Stimulated activated CD4-positive, alpha-beta T cell treated with anti-CD3 and anti-CD28 coated beads, Interleukin-15, amount 100 ng/mL, for 24 hours (primary cell): Measurements from ENCODE around the gene FGF2.
"Not testable (repeated sequence)": the region's sequence is repeated elsewhere in the genome, so short reads cannot be mapped to it uniquely, and the experiment has no call there.

ENCODE experiments used
- DNase-seq: peaks from one replicate; pipeline ENCODE4 v3.0.0-alpha.2; 2020

FGF2 gene

DNA sequence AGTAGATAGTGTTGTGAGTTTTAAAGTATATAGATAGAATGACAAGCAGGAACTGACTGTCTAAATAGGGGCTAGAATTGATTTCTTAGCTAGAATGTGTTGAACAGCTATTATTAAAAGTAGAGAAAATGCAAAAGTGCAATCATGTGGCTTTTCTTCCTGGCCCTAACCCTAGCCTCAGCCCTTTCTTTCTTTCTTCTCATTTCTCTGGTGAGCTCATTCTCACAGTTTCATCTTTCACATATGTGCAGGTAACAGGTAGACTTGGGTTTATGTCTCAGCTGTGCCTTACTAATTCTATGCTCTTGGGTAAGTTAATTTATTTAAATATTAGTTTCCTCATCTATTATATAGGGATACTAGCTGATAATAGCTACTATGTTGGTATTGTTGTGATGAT, 24.9 kb downstream of the FGF2 start:
- DNase-seq, result no peak

DNA sequence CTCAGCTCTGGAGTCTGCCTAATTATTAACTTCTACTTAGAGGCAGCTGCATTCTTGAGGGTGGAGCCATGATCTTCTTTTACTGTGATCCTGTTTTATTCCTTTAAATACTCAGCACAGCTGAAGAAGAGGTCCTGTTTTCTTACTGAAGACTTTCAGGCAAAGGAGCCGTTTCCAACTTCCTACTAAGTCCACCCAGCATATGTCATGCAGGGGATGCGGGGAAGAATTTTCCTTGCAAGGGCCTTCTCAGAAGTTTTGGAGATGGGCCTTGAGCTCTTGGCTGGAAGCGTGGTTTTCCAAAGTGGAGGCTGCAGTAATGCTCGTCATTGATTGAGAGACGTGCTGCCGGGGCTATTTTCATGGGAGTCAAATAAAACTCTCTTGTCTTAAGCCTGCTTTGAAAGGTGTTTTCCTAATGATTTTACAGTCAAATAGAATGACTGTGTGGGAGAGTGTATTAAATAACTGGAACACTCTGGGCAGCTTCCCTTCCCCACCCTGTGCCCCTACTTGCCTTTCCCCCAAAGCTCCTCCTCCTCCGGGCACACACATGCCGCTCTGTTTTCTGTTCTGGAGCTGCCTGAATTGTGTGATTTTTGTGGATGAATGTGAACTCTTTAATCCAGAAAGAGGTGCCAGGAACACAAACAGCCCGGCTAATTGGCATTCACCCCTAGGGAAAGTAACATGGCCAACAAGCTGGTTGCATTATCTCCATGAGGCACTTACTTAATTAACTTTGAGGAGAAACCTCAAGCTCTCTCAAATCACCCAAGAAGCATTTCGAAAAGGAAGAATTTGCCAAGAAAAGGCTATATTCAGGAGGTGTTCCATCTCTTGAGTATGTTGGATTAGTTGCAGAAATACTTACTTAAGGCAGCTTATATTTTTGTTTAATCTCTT, 28.1 kb downstream of the FGF2 start:
- no peak for DNase-seq

DNA sequence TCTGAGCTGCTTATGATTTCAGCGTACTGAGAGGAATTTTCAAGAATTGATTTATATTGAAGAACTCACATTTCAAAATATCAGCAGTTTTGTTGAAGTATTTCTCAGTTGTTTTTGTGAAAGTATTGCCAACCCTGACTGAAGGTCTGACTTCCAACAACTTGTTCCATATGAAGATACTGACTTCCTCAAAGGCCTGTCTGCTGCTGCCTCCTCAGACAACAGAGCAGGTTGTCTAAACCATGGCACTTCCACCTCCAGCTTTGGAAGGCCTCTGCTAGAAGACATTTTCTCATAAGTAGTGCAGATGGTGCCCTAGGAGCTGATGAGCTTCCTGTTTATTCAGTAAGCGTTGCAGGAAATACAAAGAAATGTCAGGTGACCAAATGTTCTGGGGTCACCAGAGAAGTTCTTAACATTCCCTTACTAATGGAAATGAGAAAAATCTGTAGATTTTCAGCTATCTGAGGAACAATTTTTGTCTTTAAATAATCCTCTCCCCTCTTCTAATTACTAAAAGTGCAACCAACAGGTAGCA, 28.8 kb downstream of the FGF2 start:
- no peak for DNase-seq

DNA sequence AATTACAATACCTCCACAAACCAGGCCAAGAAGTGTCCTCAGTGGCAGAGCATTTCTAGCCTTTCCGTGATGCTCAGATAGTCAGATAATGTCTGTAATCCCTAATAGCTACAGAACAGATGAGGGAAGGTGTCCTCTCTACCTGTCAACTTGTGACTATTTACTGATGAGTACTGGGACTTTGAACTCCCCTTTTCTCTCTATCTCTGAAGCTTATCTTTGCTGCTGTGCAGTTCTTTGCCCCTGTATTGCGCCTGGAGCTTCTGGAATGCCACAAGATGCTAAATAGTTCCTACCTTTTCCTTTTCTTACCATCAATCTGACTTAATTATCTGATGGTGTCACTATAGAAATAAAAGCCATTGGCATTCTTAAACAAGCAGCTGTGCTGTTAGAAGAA, 30.5 kb downstream of the FGF2 start:
- no peak for DNase-seq

DNA sequence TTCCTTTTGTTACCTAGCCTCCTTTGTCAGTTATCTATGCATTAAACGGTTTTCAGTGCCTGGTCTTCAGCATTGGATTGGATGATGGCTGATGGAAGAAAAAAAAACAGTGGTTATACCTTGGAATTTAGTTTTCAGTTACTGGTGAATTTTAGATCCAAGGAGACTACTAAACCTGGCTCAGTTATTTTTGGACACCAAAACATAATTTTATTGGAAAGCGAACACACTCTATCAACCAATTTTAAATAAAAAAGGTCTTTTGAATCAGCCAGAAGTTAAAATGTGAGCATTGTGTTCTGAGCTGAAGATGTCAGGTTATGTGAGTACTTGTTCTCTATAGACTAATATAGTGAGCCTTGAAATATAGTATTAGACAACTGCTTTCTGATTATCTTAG, 32.1 kb downstream of the FGF2 start:
- DNase-seq, result no peak

DNA sequence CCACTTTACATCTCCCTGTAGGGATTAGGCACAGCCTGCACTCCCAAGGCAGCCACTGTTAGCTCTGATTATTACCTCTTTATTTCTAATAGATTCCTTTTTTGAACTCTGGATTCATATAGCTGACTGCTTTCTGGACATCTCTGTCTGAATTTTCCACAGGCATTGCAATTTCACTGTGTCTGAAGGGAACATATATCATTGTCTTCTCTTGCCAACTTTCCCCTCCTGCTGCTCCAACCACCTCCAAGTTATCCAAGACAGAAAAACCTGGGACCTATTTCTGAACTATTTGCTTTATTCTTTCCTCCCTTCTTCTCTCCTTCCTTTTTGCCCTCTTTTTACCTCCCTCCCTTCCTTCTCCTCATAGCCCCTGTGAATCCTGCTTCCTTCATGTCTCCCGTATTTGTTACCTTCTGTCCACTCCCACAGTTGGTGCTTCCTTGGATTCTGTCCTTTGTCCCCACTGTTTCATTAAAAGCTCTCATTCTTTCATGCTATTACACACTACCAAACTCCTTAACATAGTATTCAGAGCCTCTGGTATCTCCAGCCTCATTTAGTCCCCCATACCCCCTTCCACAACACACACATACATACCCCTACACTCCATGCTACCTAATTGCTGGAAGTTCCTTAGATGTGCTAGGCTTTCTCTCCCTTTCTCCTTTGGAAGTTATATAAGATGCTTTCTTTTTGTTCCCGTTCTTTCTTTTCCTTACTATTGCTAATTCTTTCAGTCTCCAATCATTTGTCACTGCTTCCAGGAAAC, 34.7 kb downstream of the FGF2 start:
- DNase-seq, result no peak

DNA sequence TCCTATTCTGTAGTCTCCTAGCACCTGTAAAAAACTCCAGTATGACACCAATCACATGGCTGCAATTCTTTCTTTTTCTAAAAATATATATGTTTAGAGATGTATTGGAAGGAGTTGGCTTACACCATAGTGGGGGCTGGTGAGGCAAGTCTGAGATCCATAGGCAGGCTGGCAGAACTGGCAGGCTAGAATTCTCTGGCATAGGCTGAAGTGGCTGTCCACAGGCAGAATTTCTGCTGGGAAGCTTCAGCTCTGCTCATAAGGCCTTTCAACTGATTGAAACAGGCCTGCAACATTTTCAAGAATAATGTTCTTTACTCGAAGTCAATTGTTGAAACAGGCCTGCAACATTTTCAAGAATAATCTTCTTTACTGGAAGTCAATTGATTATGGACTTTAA, 37.0 kb downstream of the FGF2 start:
- DNase-seq, result no peak

DNA sequence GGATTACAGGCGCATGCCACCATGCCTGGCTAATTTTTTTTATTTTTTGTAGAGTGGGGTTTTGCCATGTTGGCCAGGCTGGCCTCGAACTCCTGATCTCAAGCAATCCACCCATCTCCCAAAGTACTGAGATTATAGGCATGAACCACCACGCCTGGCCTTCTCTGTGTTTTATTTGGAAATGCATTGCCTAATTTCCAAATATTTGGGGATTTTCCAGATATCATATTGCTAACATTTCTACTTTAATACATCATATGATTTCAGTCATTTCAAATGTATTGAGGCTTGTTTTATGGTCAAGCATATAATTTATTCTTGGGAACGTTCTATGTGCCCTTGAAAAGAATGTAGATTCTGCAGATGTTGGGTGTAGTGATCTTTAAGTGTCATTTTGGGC, 38.8 kb downstream of the FGF2 start:
- DNase-seq, result no peak

DNA sequence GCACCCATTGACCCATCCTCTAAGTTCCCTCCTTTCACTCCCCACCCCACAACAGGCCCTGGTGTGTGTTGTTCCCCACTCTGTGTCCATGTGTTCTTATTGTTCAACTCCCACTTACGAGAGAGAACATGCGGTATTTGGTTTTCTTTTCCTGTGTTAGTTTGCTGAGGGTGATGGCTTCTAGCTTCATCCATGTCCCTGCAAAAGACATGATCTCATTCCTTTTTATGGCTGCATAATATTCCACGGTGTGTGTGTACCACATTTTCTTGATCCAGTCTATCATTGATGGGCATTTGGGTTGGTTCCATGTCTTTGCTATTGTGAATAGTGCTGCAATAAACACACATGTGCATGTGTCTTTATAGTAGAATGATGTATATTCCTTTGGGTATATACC, 41.6 kb downstream of the FGF2 start:
- DNase-seq, result not testable (repeated sequence)

DNA sequence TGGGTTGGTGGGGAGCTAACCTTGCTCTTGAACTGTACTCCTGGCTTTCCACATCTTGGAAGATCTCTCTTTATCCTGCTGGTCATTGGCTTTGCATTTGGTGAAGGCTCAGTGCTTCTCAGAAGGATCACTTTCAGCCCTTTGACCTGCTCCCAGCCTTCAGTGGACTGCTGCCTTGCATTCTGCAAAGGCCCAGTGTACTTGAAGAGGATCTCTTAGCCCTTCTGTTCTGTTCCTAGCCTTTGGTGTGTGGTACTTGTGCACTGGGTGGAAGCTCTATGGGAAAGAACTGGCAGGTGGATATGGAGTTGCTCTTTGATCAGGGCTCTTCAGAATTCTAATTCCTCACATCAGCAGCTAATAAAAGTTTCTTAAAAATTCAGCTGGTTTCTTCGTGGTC, 46.5 kb downstream of the FGF2 start:
- no peak for DNase-seq

DNA sequence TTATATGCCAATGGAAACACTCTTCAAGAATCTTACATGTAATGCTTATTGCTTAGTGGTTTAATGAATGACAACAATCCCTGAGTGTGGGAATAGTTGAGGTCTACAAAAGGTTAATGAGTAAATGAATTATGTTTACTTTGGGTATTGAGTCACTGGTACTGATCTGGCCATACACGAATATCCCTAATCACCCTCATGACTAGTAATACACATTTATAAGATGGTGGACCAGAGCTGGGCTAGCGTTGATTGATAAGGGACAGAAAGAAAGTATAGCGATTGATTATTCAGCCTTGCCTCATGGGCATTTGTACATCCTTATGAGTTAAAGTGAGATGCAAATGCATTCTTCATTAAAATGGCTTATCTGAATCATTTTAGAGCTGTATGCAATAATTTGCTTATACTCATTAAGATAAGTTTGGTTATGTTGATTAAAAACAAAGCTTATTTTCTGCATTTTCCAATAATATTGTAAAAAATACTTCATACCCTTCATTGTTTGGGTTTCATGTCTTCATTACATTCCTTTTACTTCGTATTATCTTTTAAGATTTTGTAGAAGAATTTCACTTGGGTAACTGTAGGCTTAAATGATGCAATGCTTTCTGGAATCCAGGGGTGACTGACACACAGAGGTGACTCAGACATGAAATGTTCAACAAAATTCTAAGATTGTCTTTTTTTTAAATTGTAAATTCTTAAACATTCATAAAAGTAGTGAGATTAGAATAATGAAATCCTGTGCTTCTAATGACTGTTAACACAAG, 47.4 kb downstream of the FGF2 start:
- DNase-seq, result no peak

DNA sequence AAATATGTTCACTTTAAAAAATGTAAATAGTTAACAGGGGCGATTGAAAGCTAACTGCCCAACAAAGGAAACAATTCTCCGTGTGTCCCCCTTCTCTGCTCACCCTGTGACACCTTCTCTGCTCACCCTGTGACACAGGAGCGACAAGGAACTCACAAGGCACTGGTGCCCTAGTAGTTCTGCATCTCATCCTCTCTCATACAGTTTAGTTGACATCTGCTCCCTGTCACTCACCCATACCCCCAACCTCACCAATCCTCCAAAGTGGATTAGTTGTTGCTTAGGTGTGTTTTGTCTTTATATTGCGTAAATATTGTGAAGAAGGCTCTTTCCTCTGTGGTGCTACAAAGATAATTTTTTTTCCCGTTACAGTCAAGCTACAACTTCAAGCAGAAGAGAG, 49.3 kb downstream of the FGF2 start:
- DNase-seq, result no peak

DNA sequence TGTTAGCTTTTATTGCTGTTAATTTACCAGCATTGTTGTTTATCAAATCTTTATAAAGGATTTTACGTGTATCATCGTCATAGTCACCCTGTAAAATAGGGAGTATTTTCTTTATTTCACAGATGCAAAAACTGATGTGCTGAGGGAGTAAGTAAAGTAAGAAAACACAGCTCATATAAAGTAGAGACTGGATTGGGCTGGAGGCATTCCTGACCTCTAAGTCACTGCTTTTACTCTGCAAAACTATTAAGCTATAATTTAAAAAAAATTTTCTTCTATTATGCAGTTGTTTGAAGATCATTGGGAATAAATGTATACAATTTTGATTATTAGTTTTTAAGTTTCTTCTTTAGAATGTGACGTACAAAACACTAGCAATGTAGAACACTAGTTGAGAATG, 49.8 kb downstream of the FGF2 start:
- DNase-seq, result no peak

DNA sequence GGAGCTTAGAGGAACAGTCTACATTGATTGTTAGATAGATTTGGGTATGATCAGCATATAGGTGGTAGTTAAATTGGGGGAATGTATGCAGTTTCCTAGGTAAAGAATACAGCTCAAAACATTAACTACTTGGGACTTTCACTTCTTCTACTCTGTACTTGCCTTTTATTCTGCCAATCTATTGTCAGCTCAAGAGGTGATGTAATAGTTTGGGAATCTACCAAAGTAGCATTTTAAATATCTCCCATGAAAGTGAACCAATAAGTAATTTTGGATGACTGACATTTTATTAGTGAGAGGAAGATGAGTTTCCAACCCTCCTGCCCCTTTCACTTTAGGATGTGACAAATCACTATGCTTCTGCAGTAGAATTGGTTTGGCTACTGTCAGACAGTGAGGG, 52.4 kb downstream of the FGF2 start:
- no peak for DNase-seq

DNA sequence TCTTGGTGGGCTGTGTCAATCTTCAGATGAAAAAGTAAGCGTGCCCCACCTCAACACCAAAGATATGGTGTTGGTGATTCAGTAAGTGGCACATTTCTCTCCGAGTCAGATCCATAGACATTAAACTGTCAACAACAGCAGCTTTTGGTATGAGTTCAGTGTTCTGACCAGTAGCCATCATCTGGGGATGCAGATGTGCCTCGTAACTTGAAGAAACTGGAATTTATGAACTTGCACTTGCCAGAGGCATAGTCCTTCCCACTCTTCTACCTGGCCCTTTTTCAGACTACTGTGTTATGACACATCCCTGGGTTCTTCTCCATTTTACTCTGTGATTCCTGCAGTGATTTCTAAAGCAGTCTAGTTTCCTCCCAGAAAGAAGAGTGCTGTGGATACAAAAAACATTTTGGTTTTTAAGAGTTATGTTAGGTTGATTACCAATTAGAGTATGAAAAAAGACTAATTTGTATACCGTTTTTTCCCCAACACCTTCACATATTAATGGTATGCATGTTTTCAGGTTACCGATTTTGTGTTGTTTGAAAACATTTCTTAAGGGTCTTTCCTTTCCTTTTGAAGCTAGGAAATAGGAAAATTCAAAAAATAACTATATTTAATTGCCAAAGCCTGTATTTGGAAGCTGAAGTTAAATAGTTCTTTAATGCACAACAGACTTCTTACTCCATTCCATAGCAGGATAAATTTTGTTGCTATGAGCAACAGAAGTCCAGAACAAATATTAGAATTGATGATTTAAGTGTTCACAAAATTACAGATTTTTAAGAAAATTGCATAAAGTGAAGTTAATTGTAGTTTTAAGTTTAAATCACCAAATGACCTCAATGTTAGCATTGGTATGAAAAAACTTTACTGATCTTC, 56.5 kb downstream of the FGF2 start:
- DNase-seq, result no peak

DNA sequence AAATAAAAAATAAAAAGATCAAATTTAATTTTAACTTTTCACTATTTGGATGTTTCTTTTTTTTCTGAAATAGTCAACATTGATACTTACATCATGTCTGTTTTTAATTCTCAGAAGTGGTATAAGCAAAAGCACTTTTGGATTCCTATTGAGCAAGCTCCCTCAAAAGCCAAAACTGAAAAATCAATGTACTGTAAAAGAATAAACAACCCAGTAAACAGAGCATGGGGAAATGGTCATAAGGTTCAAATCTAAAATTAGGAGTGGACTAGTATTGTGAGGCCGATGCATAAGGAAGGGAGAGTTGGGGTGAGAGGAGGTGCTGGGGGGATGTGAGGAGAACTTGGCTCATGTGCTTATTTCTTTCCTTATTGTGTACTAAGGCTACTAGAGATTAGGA, 57.9 kb downstream of the FGF2 start:
- no peak for DNase-seq

DNA sequence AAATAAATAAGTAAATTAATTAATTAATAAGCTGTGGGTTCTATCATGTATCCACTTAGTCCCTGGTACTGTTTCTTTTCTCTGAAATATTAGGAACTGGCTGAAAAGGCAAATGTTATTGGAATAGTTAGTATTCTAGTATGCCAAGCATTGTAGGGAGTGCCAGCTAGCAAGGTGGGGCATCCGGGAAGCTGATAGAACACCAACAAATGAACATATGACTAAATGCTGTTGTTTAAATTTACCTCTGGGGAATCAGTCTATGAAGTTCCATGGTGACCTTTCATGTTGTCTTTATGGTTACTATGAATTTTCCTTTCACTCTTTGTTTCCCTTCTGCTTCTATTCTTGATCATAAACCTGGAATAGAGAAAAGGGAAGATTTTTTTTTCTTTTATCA, 63.1 kb downstream of the FGF2 start:
- no peak for DNase-seq

DNA sequence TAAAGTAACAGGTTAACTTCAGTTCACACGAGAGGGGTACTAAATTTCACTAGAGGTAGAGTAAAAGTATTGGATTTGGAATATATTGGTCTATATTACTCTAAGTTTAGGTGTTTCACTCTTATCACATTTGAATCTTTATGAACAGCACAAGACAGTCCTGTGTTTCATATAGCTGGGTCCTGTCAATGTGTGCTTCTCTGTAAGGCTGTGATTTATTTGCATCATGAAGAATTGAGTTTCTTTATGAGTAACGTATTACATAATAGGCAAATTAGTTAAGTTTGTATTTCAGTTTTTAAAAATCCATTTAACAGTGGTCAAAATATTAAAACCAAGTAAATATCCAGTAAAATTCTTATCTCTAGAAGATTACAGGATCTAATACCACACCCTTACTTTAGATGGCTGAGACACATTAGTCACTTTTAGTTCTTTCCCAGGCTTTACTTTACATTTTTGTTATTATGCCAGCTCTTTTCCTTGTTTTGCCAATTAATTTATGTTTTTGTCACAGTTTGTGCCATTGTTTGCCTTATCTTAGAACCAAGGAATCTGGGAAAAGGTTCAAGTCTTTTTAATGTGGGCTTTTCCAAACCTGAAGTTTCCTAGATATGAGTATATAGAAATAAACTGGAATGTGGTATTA, 63.6 kb downstream of the FGF2 start:
- no peak for DNase-seq

DNA sequence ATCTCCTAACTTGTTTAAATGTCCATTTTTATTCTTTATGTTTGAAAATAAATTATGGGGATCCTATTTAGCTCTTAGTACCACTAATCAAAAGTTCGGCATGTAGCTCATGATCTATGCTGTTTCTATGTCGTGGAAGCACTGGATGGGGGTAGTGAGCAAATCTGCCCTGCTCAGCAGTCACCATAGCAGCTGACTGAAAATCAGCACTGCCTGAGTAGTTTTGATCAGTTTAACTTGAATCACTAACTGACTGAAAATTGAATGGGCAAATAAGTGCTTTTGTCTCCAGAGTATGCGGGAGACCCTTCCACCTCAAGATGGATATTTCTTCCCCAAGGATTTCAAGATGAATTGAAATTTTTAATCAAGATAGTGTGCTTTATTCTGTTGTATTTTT, 68.2 kb downstream of the FGF2 start:
- DNase-seq, result no peak

DNA sequence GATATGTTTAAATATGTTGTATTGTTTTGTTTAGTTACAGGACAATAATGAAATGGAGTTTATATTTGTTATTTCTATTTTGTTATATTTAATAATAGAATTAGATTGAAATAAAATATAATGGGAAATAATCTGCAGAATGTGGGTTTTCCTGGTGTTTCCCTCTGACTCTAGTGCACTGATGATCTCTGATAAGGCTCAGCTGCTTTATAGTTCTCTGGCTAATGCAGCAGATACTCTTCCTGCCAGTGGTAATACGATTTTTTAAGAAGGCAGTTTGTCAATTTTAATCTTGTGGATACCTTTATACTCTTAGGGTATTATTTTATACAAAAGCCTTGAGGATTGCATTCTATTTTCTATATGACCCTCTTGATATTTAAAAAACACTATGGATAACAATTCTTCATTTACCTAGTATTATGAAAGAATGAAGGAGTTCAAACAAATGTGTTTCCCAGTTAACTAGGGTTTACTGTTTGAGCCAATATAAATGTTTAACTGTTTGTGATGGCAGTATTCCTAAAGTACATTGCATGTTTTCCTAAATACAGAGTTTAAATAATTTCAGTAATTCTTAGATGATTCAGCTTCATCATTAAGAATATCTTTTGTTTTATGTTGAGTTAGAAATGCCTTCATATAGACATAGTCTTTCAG, 68.8 kb downstream of the FGF2 start:
- DNase-seq, result no peak

DNA sequence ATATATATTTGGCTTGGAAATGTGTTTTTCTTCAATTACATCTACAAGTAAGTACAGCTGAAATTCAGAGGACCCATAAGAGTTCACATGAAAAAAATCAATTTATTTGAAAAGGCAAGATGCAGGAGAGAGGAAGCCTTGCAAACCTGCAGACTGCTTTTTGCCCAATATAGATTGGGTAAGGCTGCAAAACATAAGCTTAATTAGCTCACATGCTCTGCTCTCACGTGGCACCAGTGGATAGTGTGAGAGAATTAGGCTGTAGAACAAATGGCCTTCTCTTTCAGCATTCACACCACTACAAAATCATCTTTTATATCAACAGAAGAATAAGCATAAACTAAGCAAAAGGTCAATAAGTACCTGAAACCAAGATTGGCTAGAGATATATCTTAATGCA, 69.6 kb downstream of the FGF2 start:
- no peak for DNase-seq
